PC-9 (cell line): ENCODE results near the gene BCAR3. TPM values are rescaled to one million over a fixed set of nuclear protein-coding genes. Genes with fewer than 3 reads are reported as not detected.

Source experiments
- BruUV-seq: library from RNA; stranded (reverse); fragments of 400-500 nt; replicated peaks from 2 replicates; lab custom pipeline; 2021; lab: Mats Ljungman, UMichigan
- CTCF ChIA-PET: fragments of 300-600 bp; sonication (Branson Sonifier 250); formaldehyde crosslinking; loops from one replicate; lab custom pipeline; 2022; ENCODE audit warnings: antibody characterized with exemption; lab: Charles Lee
- POLR2A ChIA-PET: fragments of 300-600 bp; sonication (Branson Sonifier 250); formaldehyde crosslinking; loops from one replicate; lab custom pipeline; 2022; ENCODE audit warnings: antibody characterized with exemption; ENCODE audit not compliant: unreplicated experiment; lab: Charles Lee
- DNase-seq, 2 experiments: peaks; one replicate each; pipeline versions ENCODE4 v3.0.0 to v3.0.0-alpha.2; 2015 to 2022; ENCODE audit warnings: mixed read lengths in 1 of 2
- H2AFZ ChIP-seq: fragments of 200-600 bp; sonication (generic); 2 replicates; pipeline ENCODE4 v1.8.1; 2017; ENCODE audit warnings: antibody characterized with exemption
- H3F3A ChIP-seq: fragments of 200-600 bp; sonication (generic); 2 replicates; pipeline ENCODE4 v1.8.1; 2017; ENCODE audit warnings: antibody characterized with exemption, mild to moderate bottlenecking, low read depth; ENCODE audit not compliant: insufficient read depth
- H3K27ac ChIP-seq: fragments of 200-600 bp; sonication (generic); 2 replicates; pipeline ENCODE4 v1.6.1; 2016; ENCODE audit warnings: mixed run types
- H3K27me3 ChIP-seq: fragments of 200-600 bp; sonication (generic); 2 replicates; pipeline ENCODE4 v1.6.1; 2016; ENCODE audit warnings: low read depth, mixed run types; ENCODE audit not compliant: insufficient read depth
- H3K36me3 ChIP-seq: fragments of 200-600 bp; sonication (generic); 2 replicates; pipeline ENCODE4 v1.6.1; 2016; ENCODE audit warnings: low read depth, mixed run types
- H3K4me1 ChIP-seq: fragments of 200-600 bp; sonication (generic); replicated peaks from 2 replicates; pipeline ENCODE4 v1.6.1; 2016; ENCODE audit warnings: mixed run types; ENCODE audit not compliant: insufficient read depth
- H3K4me2 ChIP-seq: fragments of 200-600 bp; sonication (generic); 2 replicates; pipeline ENCODE4 v1.6.1; 2017; ENCODE audit warnings: mixed run types
- H3K4me3 ChIP-seq: fragments of 200-600 bp; sonication (generic); 2 replicates; pipeline ENCODE4 v1.6.1; 2016; ENCODE audit warnings: mixed run types
- H3K79me2 ChIP-seq: fragments of 200-600 bp; sonication (generic); 2 replicates; pipeline ENCODE4 v1.6.1; 2017; ENCODE audit warnings: low read depth, mixed run types
- H3K9me2 ChIP-seq: fragments of 200-600 bp; sonication (generic); 2 replicates; pipeline ENCODE4 v1.8.1; 2017; ENCODE audit warnings: mild to moderate bottlenecking; ENCODE audit not compliant: insufficient read depth
- H3K9me3 ChIP-seq: fragments of 200-600 bp; sonication (generic); 2 replicates; pipeline ENCODE4 v1.8.1; 2016; ENCODE audit warnings: low read depth; ENCODE audit not compliant: insufficient read depth
- H4K20me1 ChIP-seq: fragments of 200-600 bp; sonication (generic); 2 replicates; pipeline ENCODE4 v1.8.1; 2017; ENCODE audit not compliant: insufficient read depth
- EZH2 ChIP-seq: fragments of 200-600 bp; sonication (generic); IDR thresholded peaks from 2 replicates; pipeline ENCODE4 v1.8.0; 2017; ENCODE audit warnings: antibody characterized with exemption, low read depth
- intact Hi-C: fragments of 100-400 bp; cut with micrococcal nuclease; formaldehyde crosslinking; loops from one replicate; pipeline ENCODE4 v1.10.0; 2022; ENCODE audit not compliant: unreplicated experiment
- total RNA-seq: library from RNA; stranded (reverse); gene quantifications from 2 replicates; pipeline ENCODE4 v1.2.3, GENCODE V29; 2021
- TF ChIP-seq, protein P1 (sequence below): fragments of 200-600 bp; sonication (generic); conservative IDR thresholded peaks from 2 replicates; pipeline ENCODE4 v1.6.1; 2017; ENCODE audit warnings: mixed run types, antibody characterized with exemption, mild to moderate bottlenecking, moderate library complexity

Gene BCAR3
- total RNA-seq, 1 experiment from 2014 or later: 70.0 TPM

GRCh38 chr1:93620172-93620840 lies 61.3 kb downstream of the BCAR3 start:
- Histone ChIP-seq H3K27ac (peak overlapping the region; percentile 81), H4K20me1 (peaks cover 97% of the 10 kb centered on the region), H3F3A (peaks cover 97% of the 10 kb centered on the region), H3K9me3 (no peaks in the 10 kb centered on the region; the same call in 1 of the 2 replicates), H2AFZ (no peak overlapping the region), H3K27me3 (no peaks in the 10 kb centered on the region), H3K79me2 (peaks cover 100% of the 10 kb centered on the region), H3K4me3 (no peak overlapping the region), H3K4me2 (peak overlapping the region; percentile 60), H3K36me3 (peaks cover 73% of the 10 kb centered on the region), H3K4me1 (peaks cover 100% of the 10 kb centered on the region), H3K9me2 (no peaks in the 10 kb centered on the region)
- DNase-seq: no peak
- intact Hi-C loops: no loop called here
- ChIA-PET POLR2A (interaction anchor here (0.5 kb wide), 1 partner anchor 181 kb away, joined by 3 read pairs; no protein-coding TSS in a partner anchor), CTCF (interaction anchor here (0.8 kb wide), 1 partner anchor 275 kb away, joined by 3 read pairs; the partner anchor contains the start of gene DR1)
- TF ChIP-seq EZH2: no peak
- TF ChIP-seq, protein P1, sequence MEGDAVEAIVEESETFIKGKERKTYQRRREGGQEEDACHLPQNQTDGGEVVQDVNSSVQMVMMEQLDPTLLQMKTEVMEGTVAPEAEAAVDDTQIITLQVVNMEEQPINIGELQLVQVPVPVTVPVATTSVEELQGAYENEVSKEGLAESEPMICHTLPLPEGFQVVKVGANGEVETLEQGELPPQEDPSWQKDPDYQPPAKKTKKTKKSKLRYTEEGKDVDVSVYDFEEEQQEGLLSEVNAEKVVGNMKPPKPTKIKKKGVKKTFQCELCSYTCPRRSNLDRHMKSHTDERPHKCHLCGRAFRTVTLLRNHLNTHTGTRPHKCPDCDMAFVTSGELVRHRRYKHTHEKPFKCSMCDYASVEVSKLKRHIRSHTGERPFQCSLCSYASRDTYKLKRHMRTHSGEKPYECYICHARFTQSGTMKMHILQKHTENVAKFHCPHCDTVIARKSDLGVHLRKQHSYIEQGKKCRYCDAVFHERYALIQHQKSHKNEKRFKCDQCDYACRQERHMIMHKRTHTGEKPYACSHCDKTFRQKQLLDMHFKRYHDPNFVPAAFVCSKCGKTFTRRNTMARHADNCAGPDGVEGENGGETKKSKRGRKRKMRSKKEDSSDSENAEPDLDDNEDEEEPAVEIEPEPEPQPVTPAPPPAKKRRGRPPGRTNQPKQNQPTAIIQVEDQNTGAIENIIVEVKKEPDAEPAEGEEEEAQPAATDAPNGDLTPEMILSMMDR: no peak
- BruUV-seq: no TSS peak

DNA sequence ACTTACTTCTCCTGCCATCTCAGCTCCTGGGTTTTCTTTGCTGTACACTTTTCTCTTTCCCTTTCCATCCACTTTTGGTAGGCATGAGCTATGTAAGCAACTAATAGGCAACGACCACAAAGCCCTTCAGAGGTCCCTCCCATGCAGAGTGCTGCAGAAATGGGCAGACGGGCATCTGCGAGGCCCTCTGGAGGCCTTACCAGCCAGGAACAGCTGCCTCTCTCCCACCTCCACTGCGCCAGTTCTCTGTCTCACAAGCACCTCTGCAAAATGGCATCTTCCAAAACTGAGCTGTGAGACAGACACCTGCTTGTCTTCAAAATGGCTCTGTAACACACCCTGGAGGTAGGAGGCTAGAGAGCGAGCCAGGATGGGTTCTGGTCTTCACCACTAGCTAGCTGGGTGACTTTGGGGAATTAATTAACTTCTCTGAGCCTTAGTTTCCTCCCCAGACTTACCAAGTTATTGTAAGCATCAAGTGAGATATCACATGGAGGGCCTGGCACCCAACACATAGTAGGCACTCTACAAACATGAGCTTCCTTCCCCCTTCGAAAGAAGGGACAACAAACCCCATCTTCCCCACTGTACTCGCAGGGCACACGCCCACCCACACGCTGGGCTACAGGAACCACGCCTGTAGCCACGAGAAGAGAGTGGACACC lies 62.0 kb downstream of the BCAR3 start:
- intact Hi-C loops: loop anchor here (5.0 kb wide), 1 partner anchor 118 kb away; no protein-coding TSS in a partner anchor
- peaks cover 100% of the 10 kb centered on the region for H3K79me2 ChIP-seq
- POLR2A ChIA-PET: interaction anchor here (0.6 kb wide), 1 partner anchor 120 kb away, joined by 3 read pairs; no protein-coding TSS in a partner anchor
- peaks cover 71% of the 10 kb centered on the region for H3K36me3 ChIP-seq
- H3K27me3 ChIP-seq: no peaks in the 10 kb centered on the region
- peaks cover 100% of the 10 kb centered on the region for H3K4me1 ChIP-seq
- CTCF ChIA-PET: interaction anchor here (0.8 kb wide), 1 partner anchor 274 kb away, joined by 3 read pairs; the partner anchor contains the start of gene DR1
- no peak for TF ChIP-seq EZH2
- TF ChIP-seq, protein P1: no peak
- peak overlapping the region; percentile 60 for H3K4me2 ChIP-seq
- H3K4me3 ChIP-seq: no peak overlapping the region
- no TSS peak for BruUV-seq
- no peaks in the 10 kb centered on the region for H3K9me2 ChIP-seq
- no peaks in the 10 kb centered on the region; the same call in 1 of the 2 replicates for H3K9me3 ChIP-seq
- no peak for DNase-seq
- H2AFZ ChIP-seq: no peak overlapping the region
- peaks cover 97% of the 10 kb centered on the region for H4K20me1 ChIP-seq
- H3K27ac ChIP-seq: peak overlapping the region; percentile 81
- H3F3A ChIP-seq: peaks cover 97% of the 10 kb centered on the region

GRCh38 chr1:93617670-93618499 lies 63.8 kb downstream of the BCAR3 start:
- POLR2A ChIA-PET: interaction anchor here (0.5 to 0.7 kb wide), 3 partner anchors 12 to 1397 kb away, joined by 3 to 6 read pairs (median 6); no protein-coding TSS in a partner anchor
- DNase-seq: peak; percentile 31 to 64
- no TSS peak for BruUV-seq

More at GRCh38 chr1:93617670-93618499, 63.8 kb downstream of the BCAR3 start:
- H3K4me2 ChIP-seq: peak overlapping the region; percentile 60
- no peak overlapping the region for H2AFZ ChIP-seq
- H3K9me3 ChIP-seq: no peaks in the 10 kb centered on the region; the same call in 1 of the 2 replicates
- intact Hi-C loops: loop anchor here (2.0 to 5.0 kb wide), 2 partner anchors 119 to 437 kb away; partner anchors contain the start of genes CCDC18 and TMED5
- no peaks in the 10 kb centered on the region for H3K27me3 ChIP-seq
- peaks cover 99% of the 10 kb centered on the region for H3K4me1 ChIP-seq
- peaks cover 100% of the 10 kb centered on the region for H3K79me2 ChIP-seq
- no peaks in the 10 kb centered on the region for H3K9me2 ChIP-seq
- CTCF ChIA-PET: interaction anchor here (1.1 kb wide), 1 partner anchor 12 kb away, joined by 10 read pairs; no protein-coding TSS in a partner anchor
- H4K20me1 ChIP-seq: peaks cover 97% of the 10 kb centered on the region
- peaks cover 65% of the 10 kb centered on the region for H3K36me3 ChIP-seq
- H3K27ac ChIP-seq: peak overlapping the region; percentile 81
- peaks cover 100% of the 10 kb centered on the region for H3F3A ChIP-seq
- TF ChIP-seq EZH2: no peak
- TF ChIP-seq, protein P1: no peak
- H3K4me3 ChIP-seq: peak overlapping the region; percentile 5; the same call in 1 of the 2 replicates
